Fibroblast of villous mesenchyme (primary cell): Measurements from ENCODE around the gene RBM19. TPM values are rescaled to one million over a fixed set of nuclear protein-coding genes. Genes with fewer than 3 reads are reported as not detected.

ENCODE experiments used
- DNase-seq: peaks from one replicate; pipeline ENCODE4 v3.0.0-alpha.2; 2010; ENCODE audit warnings: low read depth
- H3K4me3 ChIP-seq: 2 replicates; pipeline ENCODE4 v1.5.1; 2011; ENCODE audit warnings: low read depth, mild to moderate bottlenecking, low read length
- total RNA-seq: library from RNA; depleted of rRNA; stranded (reverse); fragments of >200 nt; gene quantifications from 2 replicates; pipeline ENCODE4 v1.2.3, GENCODE V29; 2012
- TF ChIP-seq, protein P1 (sequence below): IDR thresholded peaks from 2 replicates; pipeline ENCODE4 v1.5.1; 2012; ENCODE audit warnings: low read depth, mild to moderate bottlenecking, low read length; ENCODE audit not compliant: insufficient read depth

RBM19 gene
- total RNA-seq, 1 donor: 26.8 TPM

DNA sequence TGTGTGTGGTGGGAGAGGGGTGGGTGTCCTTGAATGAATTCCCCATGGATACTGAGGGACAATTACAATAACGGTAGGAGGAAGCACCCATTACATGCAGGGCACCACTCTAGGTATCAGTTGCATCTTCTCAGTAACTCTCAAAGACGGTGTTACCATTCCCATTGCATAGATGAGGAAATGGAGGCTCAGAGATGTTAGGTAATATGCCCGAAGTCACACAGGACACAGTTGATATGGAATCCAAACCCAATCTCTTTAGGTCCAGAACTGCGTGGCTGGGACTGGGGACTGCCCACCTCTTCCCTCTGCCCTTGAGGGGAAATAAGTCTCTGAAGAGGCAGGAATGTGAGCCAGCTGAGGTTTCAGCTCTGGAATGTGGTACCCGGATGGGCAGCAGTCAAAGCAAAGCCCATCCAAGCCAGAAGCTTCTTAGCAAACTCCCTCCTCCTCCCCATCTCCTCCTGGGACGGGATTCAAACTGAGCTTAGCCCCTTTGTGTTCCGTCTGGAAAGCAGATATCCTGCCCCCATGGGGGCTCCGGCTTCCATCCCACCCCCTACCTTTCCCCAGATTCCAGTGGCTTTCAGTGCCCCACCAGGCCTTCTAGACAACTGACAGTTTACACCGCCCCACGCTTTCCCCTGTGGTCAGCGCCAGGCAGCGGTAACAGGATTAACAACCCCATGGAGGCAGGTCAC, 187.5 kb downstream of the RBM19 start:
- DNase-seq: no peak
- TF ChIP-seq, protein P1, sequence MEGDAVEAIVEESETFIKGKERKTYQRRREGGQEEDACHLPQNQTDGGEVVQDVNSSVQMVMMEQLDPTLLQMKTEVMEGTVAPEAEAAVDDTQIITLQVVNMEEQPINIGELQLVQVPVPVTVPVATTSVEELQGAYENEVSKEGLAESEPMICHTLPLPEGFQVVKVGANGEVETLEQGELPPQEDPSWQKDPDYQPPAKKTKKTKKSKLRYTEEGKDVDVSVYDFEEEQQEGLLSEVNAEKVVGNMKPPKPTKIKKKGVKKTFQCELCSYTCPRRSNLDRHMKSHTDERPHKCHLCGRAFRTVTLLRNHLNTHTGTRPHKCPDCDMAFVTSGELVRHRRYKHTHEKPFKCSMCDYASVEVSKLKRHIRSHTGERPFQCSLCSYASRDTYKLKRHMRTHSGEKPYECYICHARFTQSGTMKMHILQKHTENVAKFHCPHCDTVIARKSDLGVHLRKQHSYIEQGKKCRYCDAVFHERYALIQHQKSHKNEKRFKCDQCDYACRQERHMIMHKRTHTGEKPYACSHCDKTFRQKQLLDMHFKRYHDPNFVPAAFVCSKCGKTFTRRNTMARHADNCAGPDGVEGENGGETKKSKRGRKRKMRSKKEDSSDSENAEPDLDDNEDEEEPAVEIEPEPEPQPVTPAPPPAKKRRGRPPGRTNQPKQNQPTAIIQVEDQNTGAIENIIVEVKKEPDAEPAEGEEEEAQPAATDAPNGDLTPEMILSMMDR: no peak
- no peak overlapping the region for H3K4me3 ChIP-seq

DNA sequence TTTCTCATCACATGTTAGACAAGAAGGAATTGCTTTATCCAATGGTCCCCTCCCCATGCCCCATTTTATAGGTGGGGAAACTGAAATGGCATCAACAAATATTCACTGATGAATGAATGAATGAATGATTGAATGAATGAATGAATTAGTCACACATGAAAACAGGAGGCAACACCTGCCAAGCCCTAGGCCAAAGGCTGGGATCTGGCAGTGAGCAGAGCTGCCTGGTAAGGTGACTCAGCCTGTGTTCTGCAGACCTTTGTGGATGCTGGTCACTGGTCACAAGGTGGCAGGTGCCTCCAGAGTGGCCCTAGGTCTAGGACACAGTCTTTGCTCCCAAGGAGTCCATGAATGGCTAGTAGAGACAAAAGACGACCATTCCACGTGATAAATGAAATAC, 188.4 kb downstream of the RBM19 start:
- DNase-seq: no peak
- no peak overlapping the region for H3K4me3 ChIP-seq
- TF ChIP-seq, protein P1: no peak

DNA sequence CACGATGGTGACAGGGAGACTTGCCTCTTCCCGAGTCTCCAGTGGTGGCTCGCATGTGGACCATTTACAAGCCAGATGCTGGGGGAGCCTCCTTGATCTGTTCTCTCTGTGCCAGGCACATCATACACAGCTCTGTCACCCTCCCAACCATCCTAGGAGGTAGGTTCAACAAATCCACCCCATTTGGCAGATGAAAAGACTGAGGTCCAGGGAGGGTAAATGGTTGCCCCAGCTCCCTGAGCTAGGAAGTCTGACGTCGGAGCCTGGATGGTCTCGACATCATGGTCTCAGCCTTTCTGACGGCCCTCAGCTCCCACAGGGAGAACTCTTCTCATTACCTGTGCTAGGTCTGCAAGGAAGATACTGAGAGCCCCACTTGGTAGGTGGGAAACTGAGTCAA, 189.6 kb downstream of the RBM19 start:
- TF ChIP-seq, protein P1: no peak
- no peak for DNase-seq
- H3K4me3 ChIP-seq: no peak overlapping the region

DNA sequence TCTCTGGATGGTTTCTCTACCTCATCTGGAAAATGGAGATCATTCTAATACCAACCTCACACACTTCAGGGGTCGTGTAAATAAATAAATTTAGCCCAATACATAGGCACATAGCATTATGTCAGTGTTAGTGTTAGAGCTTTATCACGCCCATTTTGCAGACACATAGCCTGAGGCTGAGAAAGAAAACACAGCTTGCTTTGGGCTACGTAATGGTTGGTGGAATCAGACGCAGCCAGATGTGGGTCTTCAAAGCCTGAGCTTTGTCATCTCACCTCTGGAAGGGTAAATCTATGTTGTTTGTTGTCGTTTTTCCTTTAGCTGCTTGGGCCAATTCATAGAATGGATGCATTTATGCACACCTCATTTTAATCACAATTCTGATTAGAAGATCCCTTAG, 191.6 kb downstream of the RBM19 start:
- DNase-seq: no peak

DNA sequence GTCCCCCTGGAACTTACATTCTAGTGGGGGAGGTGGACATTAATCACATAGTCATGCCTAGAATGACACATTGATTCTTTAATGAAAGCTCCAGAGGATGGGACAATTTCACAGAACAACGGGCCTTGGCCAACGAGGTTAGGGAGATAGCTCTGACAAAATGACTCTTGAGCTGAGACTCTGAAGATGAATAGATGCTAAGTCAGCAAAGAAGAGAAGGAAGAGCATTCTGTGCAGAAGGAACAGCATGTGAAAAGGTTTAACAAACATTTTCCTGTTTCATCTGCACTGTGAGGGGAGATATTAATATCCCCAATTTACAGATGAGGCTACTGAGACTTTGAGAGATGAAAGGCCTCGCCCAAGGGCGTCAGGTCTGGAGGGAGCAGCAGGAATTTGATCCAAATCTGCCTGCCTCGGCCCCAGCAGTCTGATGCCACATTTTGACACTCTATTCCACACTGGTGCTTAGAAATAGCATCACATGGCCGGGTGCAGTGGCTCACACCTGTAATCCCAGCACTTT, 193.6 kb downstream of the RBM19 start:
- DNase-seq: no peak
- H3K4me3 ChIP-seq: no peak overlapping the region
- TF ChIP-seq, protein P1: no peak

More for the DNA sequence above, 191.6 kb downstream of the RBM19 start:
- TF ChIP-seq, protein P1: no peak
- no peak overlapping the region for H3K4me3 ChIP-seq

DNA sequence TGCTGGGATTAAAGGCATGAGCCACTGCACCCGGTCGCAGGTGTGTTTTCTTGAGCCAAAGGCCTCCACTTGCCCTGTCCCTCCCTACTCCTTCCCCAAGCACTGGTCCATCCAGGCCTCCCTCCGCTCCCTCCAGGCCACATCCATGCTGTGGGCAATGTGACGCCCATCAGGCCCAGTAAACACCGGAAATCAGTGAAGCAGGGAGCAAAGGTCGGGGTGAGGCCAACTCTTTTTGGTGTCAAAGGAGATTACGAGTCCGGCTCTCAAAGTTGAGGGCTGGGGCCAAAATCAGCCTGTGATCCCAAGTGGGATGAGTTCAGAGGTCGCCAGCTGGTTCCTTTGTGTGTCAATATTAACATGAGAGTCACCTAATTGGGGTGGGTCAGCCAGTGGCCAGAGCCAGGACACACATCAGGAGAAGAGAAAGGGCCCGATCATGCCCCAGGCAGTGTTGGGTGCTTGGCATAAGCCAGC, 195.7 kb downstream of the RBM19 start:
- H3K4me3 ChIP-seq: no peak overlapping the region
- TF ChIP-seq, protein P1: no peak
- DNase-seq: no peak
